Vein endothelial cell (primary cell): ENCODE data around the gene ERG28. TPM values are rescaled to one million over a fixed set of nuclear protein-coding genes. Genes with fewer than 3 reads are reported as not detected.

Experiments used
- small RNA-seq: library from RNA; depleted of rRNA; stranded (forward); fragments of <200 nt; gene quantifications from one replicate; pipeline ENCODE3, GENCODE V24; 2012
- total RNA-seq: library from RNA; depleted of rRNA; stranded (reverse); fragments of >200 nt; gene quantifications from 2 replicates; pipeline ENCODE4 v1.2.3, GENCODE V29; 2012

ERG28 gene, protein sequence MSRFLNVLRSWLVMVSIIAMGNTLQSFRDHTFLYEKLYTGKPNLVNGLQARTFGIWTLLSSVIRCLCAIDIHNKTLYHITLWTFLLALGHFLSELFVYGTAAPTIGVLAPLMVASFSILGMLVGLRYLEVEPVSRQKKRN
- 7.8 and 11.8 TPM in 2 replicates for total RNA-seq

DNA sequence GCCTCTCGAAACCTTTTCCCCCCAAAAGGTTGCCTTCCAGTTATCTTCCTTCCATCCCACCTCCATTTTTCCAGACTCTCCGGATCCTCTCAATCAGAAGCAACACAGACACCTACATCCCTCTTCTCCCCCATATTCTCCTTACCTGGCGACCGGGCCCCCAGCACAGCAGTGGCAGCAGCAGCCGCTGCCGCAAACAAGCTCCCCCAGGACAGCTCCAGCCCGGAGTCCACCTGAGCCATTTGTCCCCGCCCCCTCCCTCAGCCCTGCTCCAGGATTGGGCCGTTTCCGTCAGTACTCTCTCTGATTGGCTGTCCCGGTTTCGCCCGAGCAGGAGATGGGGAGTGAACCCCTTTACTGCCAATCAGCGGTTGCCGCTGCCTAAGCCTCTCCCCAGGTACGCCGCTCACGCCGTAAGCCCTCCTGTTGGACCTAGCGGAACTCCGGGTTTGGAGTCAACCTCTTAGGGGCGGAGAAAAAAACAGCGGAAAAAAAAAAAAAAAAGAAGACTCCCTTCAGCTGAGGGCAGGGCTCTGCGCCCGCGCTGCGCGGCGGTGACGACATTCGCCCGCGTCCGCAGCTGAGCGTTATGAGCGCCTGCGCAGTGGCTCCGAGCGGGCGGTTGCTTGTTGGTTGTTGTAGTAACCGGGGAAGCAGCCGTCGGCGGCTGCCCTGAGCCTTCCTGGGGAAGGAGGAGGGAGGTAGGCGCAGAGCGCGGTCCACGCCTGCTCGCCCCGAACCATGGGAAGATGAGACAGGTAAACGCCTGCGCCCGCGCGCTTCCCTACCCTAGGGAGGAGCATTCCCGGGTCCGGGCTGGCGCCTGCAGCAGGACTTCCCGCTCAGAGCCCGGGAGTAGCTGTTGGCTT is at the start of gene ERG28, which contains the start of gene TTLL5:
Gene ERG28 (minus strand): TSS at position 247 of the 869 bp plus-strand sequence. CDS start 3,374 bp downstream, outside the sequence.
Gene TTLL5 (plus strand): TSS at position 617 of the 869 bp plus-strand sequence. CDS start 1,904 bp downstream, outside the sequence.

Small RNA genes lying within 50 kb of the gene (small RNA-seq; reads per million reads assigned to genes)
- 0.24 reads per million for gene RNA5SP387

Other genes with a start within 250 kb of the ERG28 start
- gene JDP2, start 232.9 kb downstream of the ERG28 start, total RNA-seq: 7.9 and 13.7 TPM in 2 replicates
- 2.5 and 2.9 TPM in 2 replicates for gene BATF, start 138.4 kb downstream of the ERG28 start, total RNA-seq
- 5.3 and 5.6 TPM in 2 replicates for gene FLVCR2, start 82.3 kb downstream of the ERG28 start, total RNA-seq
- 56.2 and 69.0 TPM in 2 replicates for gene TTLL5, start 370 bp upstream of the ERG28 start, total RNA-seq